Fibroblast of the conjunctiva (primary cell): ENCODE measurements around the gene TNFRSF6B.
"Not testable (repeated sequence)": the region's sequence is repeated elsewhere in the genome, so short reads cannot be mapped to it uniquely, and the experiment has no call there.

Experiments used
- DNase-seq: peaks from one replicate; pipeline ENCODE4 v3.0.0-alpha.2; 2010; ENCODE audit warnings: low read depth

Gene TNFRSF6B

GRCh38 chr20:63663332-63664066 lies 33.0 kb upstream of the TNFRSF6B start:
- DNase-seq, result no peak

- DNase-seq, result no peak
Measured at GRCh38 chr20:63664143-63664851, 32.2 kb upstream of the TNFRSF6B start.

GRCh38 chr20:63664861-63665594 lies 31.4 kb upstream of the TNFRSF6B start:
- no peak for DNase-seq

- no peak for DNase-seq
Measured at GRCh38 chr20:63665708-63666107, 30.7 kb upstream of the TNFRSF6B start.

- DNase-seq, result no peak
Measured at GRCh38 chr20:63667858-63668257, 28.6 kb upstream of the TNFRSF6B start.

GRCh38 chr20:63668351-63668750 lies 28.1 kb upstream of the TNFRSF6B start:
- DNase-seq, result no peak

- not testable (repeated sequence) for DNase-seq
Measured at GRCh38 chr20:63671695-63672094, 24.8 kb upstream of the TNFRSF6B start.

- no peak for DNase-seq
Measured at GRCh38 chr20:63672666-63673065, 23.8 kb upstream of the TNFRSF6B start.

- DNase-seq, result no peak
Measured at GRCh38 chr20:63673951-63674350, 22.5 kb upstream of the TNFRSF6B start.

- no peak for DNase-seq
Measured at GRCh38 chr20:63675681-63676368, 20.6 kb upstream of the TNFRSF6B start.

- DNase-seq, result no peak
Measured at GRCh38 chr20:63678071-63678470, 18.4 kb upstream of the TNFRSF6B start.

GRCh38 chr20:63678667-63679465 lies 17.6 kb upstream of the TNFRSF6B start:
- DNase-seq, result no peak

GRCh38 chr20:63679799-63680305 lies 16.6 kb upstream of the TNFRSF6B start:
- DNase-seq, result no peak

- DNase-seq, result no peak
Measured at GRCh38 chr20:63680427-63680826, 16.0 kb upstream of the TNFRSF6B start.

- no peak for DNase-seq
Measured at GRCh38 chr20:63680857-63681608, 15.4 kb upstream of the TNFRSF6B start.

- no peak for DNase-seq
Measured at GRCh38 chr20:63681609-63682142, 14.8 kb upstream of the TNFRSF6B start.

- DNase-seq, result peak; percentile 89
Measured at GRCh38 chr20:63682384-63683139, 13.9 kb upstream of the TNFRSF6B start.

GRCh38 chr20:63685269-63686026 lies 11.0 kb upstream of the TNFRSF6B start:
- DNase-seq, result no peak

GRCh38 chr20:63686094-63686491 lies 10.4 kb upstream of the TNFRSF6B start:
- no peak for DNase-seq
